PFSK-1 (cell line): Measurements from ENCODE around the gene ST3GAL5.

Experiments used
- FOXP2 ChIP-seq: optimal IDR thresholded peaks from 2 replicates; pipeline ENCODE3; 2011; ENCODE audit warnings: borderline replicate concordance, control low read depth, inconsistent platforms; ENCODE audit not compliant: insufficient read depth; ENCODE audit errors: extremely low read length, extremely low read depth
- POLR2AphosphoS5 ChIP-seq: IDR thresholded peaks from 2 replicates; pipeline ENCODE4 v1.6.1; 2012; ENCODE audit warnings: low read depth, mild to moderate bottlenecking, control low read depth, low read length, moderate library complexity
- SIN3A ChIP-seq: IDR thresholded peaks from 2 replicates; pipeline ENCODE4 v1.6.1; 2012; ENCODE audit warnings: mild to moderate bottlenecking, low read length, moderate library complexity, borderline replicate concordance; ENCODE audit not compliant: insufficient read depth
- TAF1 ChIP-seq: IDR thresholded peaks from 2 replicates; pipeline ENCODE4 v1.6.1; 2012; ENCODE audit warnings: low read length, control low read depth, borderline replicate concordance; ENCODE audit not compliant: insufficient read depth
- TF ChIP-seq, protein P1 (sequence below), 2 experiments: IDR thresholded peaks; 2 replicates each; pipeline versions ENCODE4 v1.6.1 to v1.8.0; 2011 to 2012; ENCODE audit warnings: low read depth in 2 of 2, low read length in 2 of 2, control low read depth in 1 of 2, inconsistent platforms in 1 of 2, mild to moderate bottlenecking in 1 of 2, moderate library complexity in 1 of 2; ENCODE audit not compliant: insufficient read depth in 1 of 2

DNA sequence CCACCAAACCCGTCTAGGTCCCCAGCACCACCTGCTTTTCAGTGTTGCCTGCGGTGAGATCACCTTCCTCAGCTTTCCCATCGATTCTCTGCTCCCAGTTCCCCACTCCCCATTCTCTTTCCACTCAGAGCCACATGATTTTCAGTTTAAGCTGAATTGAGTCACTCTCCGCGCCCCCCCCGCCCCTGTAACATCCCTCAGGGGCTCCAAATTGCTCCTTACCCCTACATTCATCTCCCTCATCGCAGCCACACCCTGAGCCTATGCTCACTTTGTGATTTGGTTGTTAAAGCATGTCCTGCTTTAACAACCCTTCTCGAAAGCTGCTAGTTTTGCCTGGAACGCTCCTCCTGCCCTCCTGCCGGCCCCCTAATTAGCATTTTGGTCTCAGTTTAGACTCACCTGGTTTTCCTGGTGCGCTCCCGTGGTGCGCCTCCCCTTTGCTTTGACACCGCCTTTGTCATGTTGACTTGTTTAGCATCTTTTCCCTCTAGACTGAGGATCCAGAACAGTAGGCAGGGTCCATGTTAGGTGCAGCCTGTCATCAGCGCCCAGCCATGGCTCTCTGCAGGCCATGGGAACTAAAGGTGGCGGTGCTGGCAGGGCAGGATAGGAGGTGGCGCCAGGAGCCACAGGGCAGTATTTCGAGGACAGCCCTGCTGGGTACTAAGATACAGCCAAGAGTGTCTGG is 60.8 kb downstream of the ST3GAL5 start:
- TF ChIP-seq POLR2AphosphoS5 = no peak
- TF ChIP-seq, protein P1, sequence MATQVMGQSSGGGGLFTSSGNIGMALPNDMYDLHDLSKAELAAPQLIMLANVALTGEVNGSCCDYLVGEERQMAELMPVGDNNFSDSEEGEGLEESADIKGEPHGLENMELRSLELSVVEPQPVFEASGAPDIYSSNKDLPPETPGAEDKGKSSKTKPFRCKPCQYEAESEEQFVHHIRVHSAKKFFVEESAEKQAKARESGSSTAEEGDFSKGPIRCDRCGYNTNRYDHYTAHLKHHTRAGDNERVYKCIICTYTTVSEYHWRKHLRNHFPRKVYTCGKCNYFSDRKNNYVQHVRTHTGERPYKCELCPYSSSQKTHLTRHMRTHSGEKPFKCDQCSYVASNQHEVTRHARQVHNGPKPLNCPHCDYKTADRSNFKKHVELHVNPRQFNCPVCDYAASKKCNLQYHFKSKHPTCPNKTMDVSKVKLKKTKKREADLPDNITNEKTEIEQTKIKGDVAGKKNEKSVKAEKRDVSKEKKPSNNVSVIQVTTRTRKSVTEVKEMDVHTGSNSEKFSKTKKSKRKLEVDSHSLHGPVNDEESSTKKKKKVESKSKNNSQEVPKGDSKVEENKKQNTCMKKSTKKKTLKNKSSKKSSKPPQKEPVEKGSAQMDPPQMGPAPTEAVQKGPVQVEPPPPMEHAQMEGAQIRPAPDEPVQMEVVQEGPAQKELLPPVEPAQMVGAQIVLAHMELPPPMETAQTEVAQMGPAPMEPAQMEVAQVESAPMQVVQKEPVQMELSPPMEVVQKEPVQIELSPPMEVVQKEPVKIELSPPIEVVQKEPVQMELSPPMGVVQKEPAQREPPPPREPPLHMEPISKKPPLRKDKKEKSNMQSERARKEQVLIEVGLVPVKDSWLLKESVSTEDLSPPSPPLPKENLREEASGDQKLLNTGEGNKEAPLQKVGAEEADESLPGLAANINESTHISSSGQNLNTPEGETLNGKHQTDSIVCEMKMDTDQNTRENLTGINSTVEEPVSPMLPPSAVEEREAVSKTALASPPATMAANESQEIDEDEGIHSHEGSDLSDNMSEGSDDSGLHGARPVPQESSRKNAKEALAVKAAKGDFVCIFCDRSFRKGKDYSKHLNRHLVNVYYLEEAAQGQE (IDR thresholded peaks at IDR 0.05; ENCODE audit: insufficient read depth in 1 of 2, low read depth in 2 of 2, low read length in 2 of 2) = no peak
- no peak for TF ChIP-seq TAF1
- no peak for TF ChIP-seq SIN3A
- no peak for TF ChIP-seq FOXP2
